Fibroblast of skin of left biceps (primary cell): ENCODE measurements around the gene HACL1.

Source experiments
- DNase-seq, 2 experiments: peaks; one replicate each; pipeline ENCODE4 v3.0.0-alpha.2; 2013; ENCODE audit warnings: low read depth in 2 of 2

Gene HACL1

GRCh38 chr3:15523660-15524417 is 77.5 kb downstream of the HACL1 start:
- DNase-seq: no peak

GRCh38 chr3:15522016-15522415 is 79.4 kb downstream of the HACL1 start:
- no peak for DNase-seq

GRCh38 chr3:15521573-15521965 is 79.8 kb downstream of the HACL1 start, which contains the start of gene COLQ:
TSS of gene COLQ (minus strand) at chr3:15521706. CDS start at chr3:15521625, 81 bp downstream.
- no peak for DNase-seq

- DNase-seq: no peak
These were observed 80.4 kb downstream of the HACL1 start for GRCh38 chr3:15520804-15521572.

GRCh38 chr3:15520185-15520584 is 81.2 kb downstream of the HACL1 start:
- no peak for DNase-seq

GRCh38 chr3:15519096-15519495 is 82.3 kb downstream of the HACL1 start:
- no peak for DNase-seq

GRCh38 chr3:15514663-15515340 is 86.6 kb downstream of the HACL1 start:
- no peak for DNase-seq

- no peak for DNase-seq
These were observed 87.3 kb downstream of the HACL1 start for GRCh38 chr3:15513810-15514662.

GRCh38 chr3:15513116-15513515 is 88.3 kb downstream of the HACL1 start:
- DNase-seq: no peak

- no peak for DNase-seq
These were observed 89.2 kb downstream of the HACL1 start for GRCh38 chr3:15512166-15512565.

GRCh38 chr3:15511156-15511555 is 90.2 kb downstream of the HACL1 start:
- DNase-seq: no peak
